Measurements from ENCODE around the gene DEF6.

The DEF6 gene

GRCh38 chr6:35267897-35268296 is 29.7 kb upstream of the DEF6 start:
- Histone ChIP-seq H3K79me2 (ENCODE audit: low read length) (no peaks in the 10 kb centered on the region), H3K4me3 (ENCODE audit: low read length) (no peak overlapping the region), H3K27me3 (ENCODE audit: low read depth, low read length) (no peaks in the 10 kb centered on the region), H3K4me1 (ENCODE audit: low read length) (peaks cover 10% of the 10 kb centered on the region), H2AFZ (ENCODE audit: low read depth, low read length) (no peak overlapping the region), H4K20me1 (ENCODE audit: insufficient read depth, low read length) (no peaks in the 10 kb centered on the region), H3K9me3 (ENCODE audit: insufficient read depth, low read length) (no peaks in the 10 kb centered on the region), H3K4me2 (ENCODE audit: low read length) (no peak overlapping the region), H3K9ac (ENCODE audit: low read length) (no peak overlapping the region), H3K36me3 (replicated peaks; ENCODE audit: low read depth, low read length) (no peaks in the 10 kb centered on the region), H3K27ac (ENCODE audit: low read length) (no peak overlapping the region)
- TF ChIP-seq EZH2phosphoT487 (IDR thresholded peaks at IDR 0.05; ENCODE audit: low read depth) (no peak), CTCF (IDR thresholded peaks at IDR 0.05; ENCODE audit: low read depth, low read length) (no peak)

GRCh38 chr6:35272005-35272404 is 25.6 kb upstream of the DEF6 start:
- no peaks in the 10 kb centered on the region for H3K4me1 ChIP-seq (ENCODE audit: low read length)
- no peak for TF ChIP-seq CTCF (IDR thresholded peaks at IDR 0.05; ENCODE audit: low read depth, low read length)
- TF ChIP-seq EZH2phosphoT487 (IDR thresholded peaks at IDR 0.05; ENCODE audit: low read depth), result no peak
- H3K4me2 ChIP-seq (ENCODE audit: low read length), result no peak overlapping the region
- H3K27me3 ChIP-seq (ENCODE audit: low read depth, low read length), result no peaks in the 10 kb centered on the region
- H2AFZ ChIP-seq (ENCODE audit: low read depth, low read length), result no peak overlapping the region
- H3K4me3 ChIP-seq (ENCODE audit: low read length), result no peak overlapping the region
- no peaks in the 10 kb centered on the region for H3K9me3 ChIP-seq (ENCODE audit: insufficient read depth, low read length)
- H3K36me3 ChIP-seq (replicated peaks; ENCODE audit: low read depth, low read length), result no peaks in the 10 kb centered on the region
- H3K27ac ChIP-seq (ENCODE audit: low read length), result no peak overlapping the region
- no peaks in the 10 kb centered on the region for H4K20me1 ChIP-seq (ENCODE audit: insufficient read depth, low read length)
- no peaks in the 10 kb centered on the region for H3K79me2 ChIP-seq (ENCODE audit: low read length)
- no peak overlapping the region for H3K9ac ChIP-seq (ENCODE audit: low read length)

- no peaks in the 10 kb centered on the region for H3K4me1 ChIP-seq (ENCODE audit: low read length)
- no peak overlapping the region for H2AFZ ChIP-seq (ENCODE audit: low read depth, low read length)
- no peaks in the 10 kb centered on the region for H3K27me3 ChIP-seq (ENCODE audit: low read depth, low read length)
- no peaks in the 10 kb centered on the region for H3K79me2 ChIP-seq (ENCODE audit: low read length)
- H3K9me3 ChIP-seq (ENCODE audit: insufficient read depth, low read length), result no peaks in the 10 kb centered on the region
- TF ChIP-seq CTCF (IDR thresholded peaks at IDR 0.05; ENCODE audit: low read depth, low read length), result no peak
- no peak for TF ChIP-seq EZH2phosphoT487 (IDR thresholded peaks at IDR 0.05; ENCODE audit: low read depth)
- no peaks in the 10 kb centered on the region for H4K20me1 ChIP-seq (ENCODE audit: insufficient read depth, low read length)
- H3K4me2 ChIP-seq (ENCODE audit: low read length), result no peak overlapping the region
- H3K9ac ChIP-seq (ENCODE audit: low read length), result no peak overlapping the region
- no peak overlapping the region for H3K4me3 ChIP-seq (ENCODE audit: low read length)
- H3K27ac ChIP-seq (ENCODE audit: low read length), result no peak overlapping the region
- H3K36me3 ChIP-seq (replicated peaks; ENCODE audit: low read depth, low read length), result no peaks in the 10 kb centered on the region
Measured at GRCh38 chr6:35273822-35274559, 23.6 kb upstream of the DEF6 start.

- no peak overlapping the region for H2AFZ ChIP-seq (ENCODE audit: low read depth, low read length)
- H3K9ac ChIP-seq (ENCODE audit: low read length), result no peak overlapping the region
- H3K27me3 ChIP-seq (ENCODE audit: low read depth, low read length), result no peaks in the 10 kb centered on the region
- no peak overlapping the region for H3K4me3 ChIP-seq (ENCODE audit: low read length)
- no peaks in the 10 kb centered on the region for H3K4me1 ChIP-seq (ENCODE audit: low read length)
- H3K9me3 ChIP-seq (ENCODE audit: insufficient read depth, low read length), result no peaks in the 10 kb centered on the region
- TF ChIP-seq EZH2phosphoT487 (IDR thresholded peaks at IDR 0.05; ENCODE audit: low read depth) (no peak), CTCF (IDR thresholded peaks at IDR 0.05; ENCODE audit: low read depth, low read length) (no peak)
- H3K4me2 ChIP-seq (ENCODE audit: low read length), result no peak overlapping the region
- H3K36me3 ChIP-seq (replicated peaks; ENCODE audit: low read depth, low read length), result no peaks in the 10 kb centered on the region
- no peaks in the 10 kb centered on the region for H4K20me1 ChIP-seq (ENCODE audit: insufficient read depth, low read length)
- no peak overlapping the region for H3K27ac ChIP-seq (ENCODE audit: low read length)
- no peaks in the 10 kb centered on the region for H3K79me2 ChIP-seq (ENCODE audit: low read length)
Measured at GRCh38 chr6:35275744-35276260, 21.8 kb upstream of the DEF6 start.
